Measurements from ENCODE around the gene DUSP2.

Gene DUSP2

DNA sequence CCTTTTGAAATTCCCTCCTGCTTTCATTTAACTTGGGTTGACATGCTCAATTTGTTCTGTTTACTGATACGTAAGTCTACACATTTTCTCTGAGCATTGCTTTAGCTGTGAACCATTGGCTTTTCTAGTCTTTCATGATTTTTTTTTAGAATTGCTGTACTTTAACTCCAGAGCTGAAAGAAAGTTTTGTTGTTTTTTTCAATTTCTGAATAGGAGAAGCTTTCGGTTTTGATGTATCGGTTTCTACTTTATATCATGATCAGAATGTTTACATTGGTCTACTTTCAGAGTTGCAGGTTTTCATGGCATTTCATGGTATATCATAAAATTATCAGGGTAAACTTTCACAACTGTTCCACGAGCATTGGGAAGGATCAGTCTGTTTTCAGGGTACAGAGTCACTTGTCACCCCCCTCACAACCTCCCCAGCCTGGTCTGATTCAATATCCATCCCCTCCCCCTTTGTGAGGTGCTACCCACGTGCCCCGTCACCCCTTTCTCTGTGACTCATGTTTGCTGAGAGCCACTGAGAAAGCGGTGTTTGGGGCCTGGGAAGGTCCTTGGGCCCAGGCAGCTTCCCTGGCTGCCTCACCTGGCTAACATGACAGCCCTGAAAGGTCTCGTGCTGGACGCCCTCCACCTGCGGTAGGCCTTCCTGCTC is 14.0 kb downstream of the DUSP2 start:
- DNase-seq = no peak

DNA sequence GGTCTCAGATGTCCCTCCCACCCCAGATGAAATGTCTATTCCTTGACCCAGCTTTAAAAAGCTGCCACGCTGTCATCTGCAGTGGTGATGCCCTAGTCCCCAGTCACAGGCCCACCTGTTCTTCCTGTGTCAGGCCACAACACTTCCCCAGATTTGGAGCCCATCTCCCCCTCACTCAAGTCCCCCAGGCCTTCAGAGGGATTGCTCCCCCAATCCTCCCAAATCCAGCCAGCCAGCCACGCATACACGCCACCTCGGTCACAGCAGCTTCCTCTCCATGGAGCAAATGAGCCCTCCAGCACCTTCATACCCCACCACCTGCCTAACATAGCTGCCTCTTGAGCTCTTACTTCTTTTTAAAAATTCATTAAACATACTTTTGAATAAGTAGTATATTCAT is 14.8 kb downstream of the DUSP2 start:
- DNase-seq = no peak

DNA sequence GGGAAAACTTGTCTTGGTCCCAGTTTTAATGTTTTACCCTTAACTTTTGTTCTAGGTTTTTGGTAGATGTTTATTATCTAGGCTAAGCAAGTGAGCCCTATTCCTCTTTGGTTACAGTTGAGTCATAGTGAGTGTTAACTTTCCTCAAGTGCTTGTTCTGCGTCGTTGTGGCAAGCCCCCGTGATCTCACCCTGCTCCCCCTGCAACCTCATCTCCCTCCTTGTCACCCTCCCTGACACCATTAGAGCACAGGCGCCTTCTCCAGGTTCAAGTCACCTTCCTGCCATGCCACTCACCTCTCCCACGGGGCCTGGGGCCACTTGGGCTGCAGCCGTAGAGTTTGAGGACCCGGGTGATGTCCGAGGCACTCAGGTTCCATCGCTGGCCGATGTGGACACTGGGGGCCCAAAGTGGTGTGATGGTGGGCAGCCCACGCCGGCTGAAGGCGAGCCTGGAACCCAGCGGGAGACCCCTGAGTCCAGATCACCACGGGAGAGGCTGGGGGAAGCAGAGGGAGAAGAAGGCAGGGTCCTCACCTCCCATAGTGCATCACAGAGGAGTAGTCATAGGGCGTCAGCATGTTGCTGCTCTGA is 15.6 kb downstream of the DUSP2 start:
- DNase-seq = no peak

DNA sequence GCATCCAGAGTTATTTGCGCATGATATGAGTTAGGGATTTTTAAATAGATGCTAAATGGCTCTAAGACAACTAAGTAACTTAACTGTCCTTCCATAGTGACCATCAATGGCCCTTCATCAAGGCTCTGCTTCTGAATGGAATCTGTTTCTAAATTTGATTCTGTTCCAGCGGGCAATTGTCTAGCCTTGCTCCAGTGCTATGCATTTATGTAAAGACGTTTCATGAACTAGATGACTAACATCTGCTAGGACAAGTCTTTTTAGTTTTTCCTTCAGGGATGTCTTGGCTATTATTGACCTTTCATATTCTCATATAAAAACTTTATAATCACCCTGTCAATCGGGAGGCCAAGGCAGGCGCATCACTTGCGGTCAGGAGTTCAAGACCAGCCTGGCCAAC is 16.8 kb downstream of the DUSP2 start:
- no peak for DNase-seq

DNA sequence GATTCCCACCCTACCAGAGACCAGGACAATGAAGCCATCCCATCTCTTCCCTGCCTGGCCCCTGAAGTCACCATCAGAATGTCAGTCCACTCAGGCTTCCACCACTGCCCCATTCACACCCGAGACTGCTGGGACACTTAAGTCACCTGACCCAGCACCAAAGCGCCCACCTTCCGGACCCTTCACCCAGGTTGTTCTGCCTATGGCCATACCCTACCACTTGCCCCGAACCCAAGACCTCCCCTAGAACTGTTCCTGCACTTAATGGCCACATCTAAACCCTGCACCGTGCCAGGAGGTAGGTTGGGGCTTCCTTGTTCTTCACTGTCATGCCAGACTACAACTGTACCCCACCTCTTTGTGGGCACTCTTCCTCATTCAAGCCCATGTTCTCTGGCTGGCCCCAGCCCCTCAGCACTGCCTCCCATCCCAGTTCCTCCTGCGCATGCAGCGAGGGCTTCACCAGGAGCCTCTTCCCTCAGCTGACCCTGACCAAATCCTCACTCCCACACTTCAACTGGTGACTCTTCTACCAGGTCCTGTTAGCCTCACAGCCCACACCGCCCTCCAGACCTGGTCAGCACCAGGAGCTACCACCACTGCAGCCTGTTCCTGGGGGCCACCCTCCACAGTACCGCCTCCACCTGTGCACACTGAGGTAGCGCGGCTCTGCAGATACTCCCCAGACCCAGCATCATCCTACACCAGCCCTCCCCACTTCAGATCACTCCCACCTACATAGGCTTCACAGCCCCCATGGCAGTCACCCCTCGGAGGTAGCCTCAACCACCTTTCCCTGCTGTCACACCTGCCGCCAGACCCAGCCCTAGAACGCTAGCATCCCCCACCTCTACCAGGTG is 20.6 kb downstream of the DUSP2 start:
- DNase-seq = no peak

DNA sequence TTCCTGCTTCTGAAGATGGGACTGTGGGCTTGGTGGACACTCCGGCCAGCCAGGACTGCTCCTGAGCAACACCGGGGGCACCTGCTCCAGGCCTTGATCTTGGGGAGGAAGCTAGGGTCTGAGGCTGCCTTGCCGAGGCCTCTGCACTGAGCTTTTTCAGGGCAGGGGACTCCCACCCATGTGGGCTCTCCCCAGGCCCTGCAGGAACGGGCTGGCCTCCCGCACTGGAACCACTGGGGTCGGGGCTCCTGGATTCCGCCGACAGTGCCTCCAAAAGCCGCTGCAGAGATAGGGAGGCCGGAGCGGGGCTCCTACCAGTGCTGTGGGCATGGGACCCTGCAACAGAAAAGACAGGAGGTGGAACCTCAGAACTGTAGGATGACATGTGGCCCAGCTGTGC is 21.3 kb downstream of the DUSP2 start:
- DNase-seq = no peak

DNA sequence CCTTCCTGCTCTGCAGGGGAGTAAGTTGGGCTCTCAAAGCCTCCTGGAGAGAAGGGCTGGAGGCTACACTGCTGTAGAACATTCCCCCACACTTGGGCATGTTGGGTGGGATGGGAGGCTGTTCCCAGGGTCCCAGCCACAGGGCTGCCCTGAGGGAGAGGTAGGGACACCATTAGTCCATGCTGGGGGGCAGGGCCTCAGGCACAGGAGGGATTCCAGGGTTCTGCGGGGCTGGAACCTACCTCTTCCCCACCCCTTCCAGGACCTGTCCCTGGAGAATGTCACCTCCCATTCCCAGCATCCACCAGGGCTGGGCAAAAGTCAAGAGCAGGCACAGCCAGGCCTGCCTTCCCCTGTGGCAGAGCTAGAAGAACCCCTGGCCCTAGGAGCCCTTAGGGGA is 21.9 kb downstream of the DUSP2 start:
- no peak for DNase-seq

DNA sequence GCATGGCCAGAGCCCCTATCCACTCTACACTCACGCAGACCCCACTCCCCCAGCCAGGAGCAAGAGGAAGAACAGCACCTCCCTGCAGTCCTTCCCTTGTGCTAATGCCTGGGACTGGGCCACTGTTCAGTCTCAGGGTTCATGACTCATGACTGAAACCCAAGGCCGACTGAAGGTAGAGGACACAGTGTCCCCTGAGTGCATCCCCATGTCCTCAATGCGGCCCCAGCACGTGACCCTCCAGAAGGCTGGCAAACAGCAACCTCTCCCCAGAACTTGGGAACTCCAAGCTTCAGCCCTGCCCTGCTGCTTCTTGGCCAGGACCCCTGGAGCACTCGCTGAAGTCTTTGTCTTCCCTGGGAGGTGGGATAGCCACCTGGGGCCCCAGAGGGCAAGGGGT is 22.8 kb downstream of the DUSP2 start:
- DNase-seq = no peak

DNA sequence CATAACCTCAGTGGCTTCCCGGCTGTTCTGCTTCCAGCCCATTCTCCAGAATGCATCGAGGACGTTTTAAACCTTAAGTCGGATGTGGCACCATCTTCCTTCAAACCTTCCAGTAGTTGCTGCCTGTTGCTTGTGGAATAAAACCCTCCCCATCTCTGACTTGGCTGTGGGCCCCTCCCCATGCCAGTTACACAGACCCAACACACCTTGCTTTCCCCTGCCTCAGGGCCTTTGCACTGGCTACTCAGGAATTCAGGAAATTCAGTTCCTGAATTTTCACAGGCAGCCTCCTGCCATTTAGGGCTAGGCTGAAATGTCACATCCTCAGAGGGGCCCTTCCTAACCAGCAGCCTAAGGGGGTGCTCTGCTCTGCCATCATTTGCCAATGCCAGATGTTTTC is 23.8 kb downstream of the DUSP2 start:
- DNase-seq = no peak

DNA sequence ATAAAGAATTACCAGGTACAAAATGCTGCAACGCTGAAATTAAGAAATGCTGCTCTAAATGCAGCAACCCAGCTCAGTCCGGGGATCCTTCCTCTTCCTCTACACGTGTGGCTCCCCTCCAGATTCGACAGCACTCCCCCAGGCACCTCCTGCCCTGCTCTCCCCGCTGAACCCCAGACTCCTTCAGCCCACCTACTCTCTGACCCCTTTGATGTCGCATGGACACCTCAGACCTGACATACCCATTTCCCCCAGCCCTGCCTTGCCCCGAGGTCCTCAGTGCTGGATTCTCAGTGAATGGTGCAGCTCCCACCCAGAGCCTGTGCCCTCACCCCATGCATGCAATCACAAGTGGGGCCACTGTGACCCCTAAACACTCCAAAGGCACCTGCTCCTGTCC is 24.2 kb downstream of the DUSP2 start:
- DNase-seq = no peak

DNA sequence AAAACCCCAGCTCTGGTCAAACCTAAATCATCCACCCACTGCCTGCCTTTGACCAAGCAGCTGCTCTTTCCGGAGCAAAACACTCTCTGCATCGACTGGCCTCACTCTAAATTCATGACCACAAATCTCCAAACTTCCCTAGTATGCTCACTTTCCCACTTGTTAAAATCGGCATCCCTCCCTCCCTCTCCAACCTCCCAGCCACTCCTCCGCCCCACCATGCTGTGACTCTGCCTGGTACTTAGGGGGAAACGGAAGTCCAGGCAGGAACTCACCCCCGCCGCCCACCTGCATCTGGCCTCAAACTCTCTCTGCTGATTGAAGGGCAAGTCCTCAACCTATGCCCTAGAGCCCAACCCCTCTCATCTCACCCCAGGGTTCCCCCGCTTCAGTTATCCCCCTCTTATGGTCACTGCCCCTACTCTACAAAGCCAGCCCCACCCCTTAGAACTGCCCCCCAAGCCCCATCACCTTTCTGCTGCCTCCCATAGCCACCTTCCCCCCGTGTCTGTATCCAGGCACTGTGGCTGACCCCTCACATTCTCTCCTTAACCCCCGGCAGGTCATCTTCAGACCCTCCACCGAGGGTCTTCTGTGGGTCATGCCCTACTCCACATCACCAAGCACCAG is 25.0 kb downstream of the DUSP2 start:
- DNase-seq = no peak

DNA sequence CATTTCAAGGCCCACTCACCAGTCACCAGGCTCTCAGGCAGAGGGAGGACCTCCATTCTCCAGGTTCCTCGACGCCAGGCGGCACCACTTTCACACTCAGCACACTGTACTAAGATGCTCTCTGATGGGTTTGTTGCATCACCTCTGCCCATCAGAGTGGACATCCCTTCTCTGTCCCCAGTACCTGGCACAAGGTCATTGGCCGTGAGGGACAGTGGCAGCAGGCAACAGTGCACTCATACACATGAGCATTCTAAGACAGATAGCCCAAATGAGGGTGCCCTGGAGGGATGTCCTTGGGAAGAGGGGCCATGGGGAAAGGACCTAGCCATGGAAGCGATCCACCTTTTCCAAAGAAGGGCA is 25.9 kb downstream of the DUSP2 start:
- DNase-seq = no peak

DNA sequence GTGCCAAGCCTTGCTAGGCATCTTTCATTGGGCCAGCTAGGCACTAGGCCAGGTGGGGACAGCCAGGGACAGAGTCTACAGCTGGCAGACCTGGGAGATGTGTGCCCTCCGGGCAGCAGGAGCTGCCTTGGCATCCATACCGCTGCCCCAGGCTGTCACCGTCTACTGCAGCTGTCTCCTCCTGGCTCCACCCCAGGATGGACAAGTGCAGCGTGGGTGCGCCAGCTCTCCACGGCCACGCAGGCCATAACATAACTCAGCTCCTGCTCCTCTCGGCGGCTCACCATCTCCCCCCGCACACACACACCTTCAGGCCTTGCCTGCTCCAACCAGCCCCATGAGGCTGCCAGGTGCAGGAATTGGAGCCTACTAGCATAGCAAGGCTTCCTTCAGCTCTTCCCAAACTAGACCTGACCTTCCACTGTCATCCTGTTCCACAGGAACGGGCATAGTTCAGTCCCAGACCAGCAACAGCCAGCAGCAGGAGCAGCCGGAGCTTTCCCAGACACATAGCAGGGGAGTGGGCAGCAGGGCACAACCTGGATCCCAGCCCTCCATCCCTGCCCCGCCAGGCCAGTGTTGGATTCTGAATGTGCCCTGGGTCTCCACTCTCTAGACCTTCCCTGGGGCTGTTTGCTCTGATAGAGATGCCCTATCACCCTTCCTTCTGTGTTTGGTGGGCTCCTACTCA is 26.4 kb downstream of the DUSP2 start:
- no peak for DNase-seq

DNA sequence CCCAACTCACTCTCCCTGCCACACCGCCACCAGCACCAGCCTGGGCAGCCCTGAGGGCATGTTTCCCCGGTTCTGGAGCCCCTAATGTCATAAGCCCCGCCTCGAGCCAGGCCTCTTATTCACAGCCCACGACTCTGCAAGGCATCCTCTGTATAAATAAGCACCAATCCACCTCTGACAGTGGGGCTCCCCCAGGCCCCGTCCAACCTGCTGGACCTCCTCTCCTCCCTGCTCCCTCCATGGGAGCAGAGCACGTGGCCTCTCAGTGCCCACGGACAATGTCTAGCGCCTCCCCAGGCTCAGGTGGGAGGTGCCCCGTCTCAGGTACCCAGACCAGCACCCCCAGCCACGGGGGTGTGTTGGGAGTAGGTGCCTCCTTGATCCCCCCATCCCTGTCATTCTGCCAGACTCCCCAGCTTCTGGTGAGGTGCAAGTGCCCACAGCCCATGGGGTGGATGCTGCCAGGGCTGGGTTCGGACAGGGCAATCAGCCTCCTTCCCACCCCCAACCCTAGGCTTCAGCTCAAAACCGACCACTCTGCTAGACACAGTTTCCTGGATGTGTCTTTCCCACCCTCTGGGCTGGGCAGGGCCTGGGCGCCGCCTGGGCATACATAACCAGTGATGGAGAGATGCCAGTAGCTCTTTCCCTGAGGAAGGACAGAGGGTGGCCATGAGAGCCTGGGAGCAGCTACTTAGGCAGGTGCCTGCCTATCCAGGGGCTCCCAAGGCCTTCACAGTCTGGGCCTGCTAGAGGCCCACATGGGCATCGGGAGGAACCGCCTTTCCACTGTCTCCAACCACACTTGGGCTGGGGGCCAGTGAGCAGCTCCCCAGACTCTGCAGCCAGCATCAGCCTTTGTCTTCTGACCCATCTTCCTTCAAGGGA is 27.3 kb downstream of the DUSP2 start:
- DNase-seq = no peak

DNA sequence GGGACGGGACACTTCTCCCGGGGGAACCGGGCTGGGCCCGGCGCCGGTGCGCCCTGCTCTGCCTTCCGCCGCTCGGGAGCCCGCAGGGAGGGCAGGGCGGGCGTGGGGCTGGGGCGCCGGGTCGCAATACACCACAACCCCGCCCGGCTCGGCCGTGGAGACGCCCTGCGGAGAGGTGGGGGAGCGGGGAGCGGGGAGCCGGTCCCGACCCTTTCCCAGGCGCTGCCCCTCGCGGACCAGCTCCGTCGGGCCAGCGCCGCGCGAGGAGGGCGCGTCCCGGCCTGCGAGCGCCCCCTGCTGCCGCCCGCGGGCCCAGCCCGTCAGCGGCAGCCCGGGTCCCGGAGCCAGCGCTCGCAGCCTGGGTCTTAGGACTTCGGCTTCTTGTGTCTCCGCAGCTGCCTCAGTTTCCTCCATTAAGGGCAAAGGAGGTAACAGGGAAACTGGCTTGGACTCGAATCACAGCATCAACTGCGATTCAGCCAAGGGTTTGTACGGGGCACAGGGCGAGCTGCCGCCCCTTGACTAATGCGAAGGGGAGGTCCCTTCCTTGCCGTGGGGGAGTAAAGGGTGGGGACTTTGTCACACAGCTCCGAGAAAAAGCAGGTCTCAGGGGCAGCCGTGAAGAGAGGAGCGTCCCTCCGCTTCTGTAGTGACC is 28.2 kb downstream of the DUSP2 start:
- peak; percentile 59 for DNase-seq

DNA sequence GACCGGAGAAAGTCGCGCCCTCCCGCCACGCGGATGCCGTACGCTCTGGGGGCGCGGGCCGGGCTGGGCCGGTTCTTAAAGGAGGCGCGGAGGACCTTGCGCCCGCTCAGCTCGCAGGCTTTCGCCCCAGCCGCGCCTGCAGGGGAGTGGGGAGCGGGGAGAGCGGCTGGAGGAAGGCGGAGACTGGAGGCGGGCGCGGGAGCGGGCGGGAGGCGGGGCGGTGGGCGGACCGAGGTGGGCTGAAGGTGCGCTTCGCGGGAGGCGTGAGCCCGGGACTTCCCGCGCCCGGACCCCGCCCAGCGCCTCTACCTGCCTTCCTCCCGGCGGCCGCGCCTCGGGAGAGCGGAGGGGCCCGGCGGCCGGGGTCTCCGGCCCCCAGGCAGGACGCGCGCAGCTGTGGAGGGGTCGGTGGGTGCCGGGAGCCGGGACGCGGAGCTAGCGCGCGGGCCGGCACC is 28.8 kb downstream of the DUSP2 start, which contains the start of gene ADRA2B:
Gene ADRA2B (minus strand): TSS at position 148 of the 455 bp plus-strand sequence. CDS start 422 bp downstream, outside the sequence.
- DNase-seq = peak; percentile 23

DNA sequence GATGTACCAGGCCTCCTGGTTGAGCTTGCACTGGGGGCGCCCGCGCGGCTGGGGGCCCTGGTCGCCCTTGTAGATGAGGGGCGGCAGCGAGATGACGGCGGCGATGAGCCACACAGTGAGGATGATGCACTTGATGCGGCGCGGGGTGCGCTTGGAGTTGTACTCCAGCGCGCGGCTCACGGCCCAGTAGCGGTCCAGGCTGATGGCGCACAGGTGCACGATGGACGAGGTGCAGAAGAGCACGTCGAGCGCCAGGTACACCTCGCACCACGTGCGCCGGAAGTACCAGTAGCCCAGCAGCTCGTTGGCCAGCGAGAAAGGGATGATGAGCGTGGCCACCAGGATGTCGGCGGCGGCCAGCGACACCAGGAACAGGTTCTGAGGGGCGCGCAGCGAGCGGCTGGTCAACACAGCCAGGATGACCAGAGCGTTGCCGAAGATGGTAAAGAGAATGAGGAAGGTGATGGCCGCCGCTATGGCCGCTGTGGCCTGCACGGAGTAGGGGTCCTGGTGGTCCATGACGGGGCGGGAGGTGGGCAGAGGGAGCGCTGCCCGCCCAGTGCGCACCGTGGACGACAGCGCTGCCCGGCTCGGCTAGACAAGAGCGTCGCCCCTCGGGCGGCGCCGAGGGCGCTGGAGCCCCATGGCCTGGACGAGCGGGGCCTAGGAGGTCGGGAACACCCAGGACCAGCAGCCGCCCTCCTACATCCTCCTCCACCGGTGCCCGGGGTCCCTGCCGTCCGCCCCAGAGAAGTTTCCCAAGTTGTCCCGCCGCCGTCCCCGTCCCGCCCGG is 29.4 kb downstream of the DUSP2 start:
- no peak for DNase-seq

DNA sequence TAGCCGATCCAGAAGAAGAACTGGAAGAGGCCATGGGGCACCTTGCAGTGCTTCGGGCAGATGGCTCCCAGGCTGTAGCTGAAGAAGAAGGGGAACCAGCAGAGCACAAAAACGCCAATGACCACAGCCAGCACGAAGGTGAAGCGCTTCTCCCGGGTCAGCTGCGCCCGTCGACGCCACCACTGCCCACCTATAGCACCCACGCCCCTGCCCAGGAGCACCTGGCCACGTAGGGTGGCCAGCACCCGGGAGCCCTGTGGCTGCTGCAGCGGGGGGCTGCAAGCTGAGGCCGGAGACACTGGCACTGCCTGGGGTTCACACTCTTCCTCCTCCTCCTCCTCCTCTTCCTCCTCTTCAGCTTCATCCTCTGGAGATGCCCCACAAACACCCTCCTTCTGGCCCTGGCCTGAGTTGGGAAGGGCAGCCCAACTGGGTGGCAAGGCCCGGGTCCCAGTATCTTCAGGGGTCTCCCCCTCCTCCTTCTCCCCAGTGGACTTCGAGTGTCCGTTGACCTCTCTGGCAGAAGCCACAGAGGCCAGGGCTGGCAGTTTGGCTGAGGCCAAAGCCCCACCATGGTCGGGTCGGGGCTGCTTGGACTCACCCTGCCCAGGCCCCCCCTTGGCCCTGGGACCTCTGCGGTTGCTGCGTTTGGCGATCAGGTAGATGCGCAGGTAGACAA is 30.2 kb downstream of the DUSP2 start:
- no peak for DNase-seq

DNA sequence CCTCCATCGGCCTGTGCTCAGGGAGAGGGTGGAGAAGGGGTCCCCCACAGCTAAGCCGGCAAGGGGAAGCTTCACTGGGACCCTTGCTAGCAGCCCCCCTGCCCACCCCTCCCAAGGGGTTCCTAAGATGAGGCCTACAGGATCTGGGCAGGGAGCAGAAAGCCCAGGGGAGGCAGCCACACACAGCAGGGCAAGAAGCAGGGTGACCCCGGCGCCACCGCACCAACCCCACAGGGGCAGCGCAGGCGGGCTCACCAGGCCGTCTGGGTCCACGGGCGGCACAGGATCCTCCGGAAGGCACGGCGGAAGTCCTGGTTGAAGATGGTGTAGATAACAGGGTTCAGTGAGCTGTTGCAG is 30.7 kb downstream of the DUSP2 start:
- DNase-seq = no peak

DNA sequence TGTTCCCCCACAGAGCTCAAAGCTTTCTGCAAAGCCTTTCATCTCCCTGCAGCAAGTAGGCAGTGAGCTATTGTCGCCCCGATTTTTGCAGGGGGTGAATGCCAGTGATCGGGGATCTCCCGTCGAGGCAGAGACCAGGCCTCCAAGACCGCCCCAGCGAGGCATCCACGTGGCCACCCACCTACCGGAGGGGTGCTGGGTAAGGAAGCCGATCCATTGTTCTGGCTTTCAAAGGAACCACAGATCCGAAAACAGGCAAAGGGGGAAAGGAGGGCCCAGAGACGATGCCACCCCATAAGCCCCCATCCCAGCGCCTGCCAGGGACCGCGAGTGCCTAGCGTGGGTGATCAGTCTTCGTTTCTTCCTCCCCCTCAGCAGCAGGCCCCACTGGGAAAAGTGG is 31.3 kb downstream of the DUSP2 start:
- DNase-seq = no peak

Data from NCI-H345 (cell line).